PC-9 (cell line): ENCODE data around the gene IL23R. TPM values are rescaled to one million over a fixed set of nuclear protein-coding genes. Genes with fewer than 3 reads are reported as not detected.

Experiments
- BruUV-seq: library from RNA; stranded (reverse); fragments of 400-500 nt; replicated peaks from 2 replicates; lab custom pipeline; 2021; lab: Mats Ljungman, UMichigan
- CTCF ChIA-PET: fragments of 300-600 bp; sonication (Branson Sonifier 250); formaldehyde crosslinking; loops from one replicate; lab custom pipeline; 2022; ENCODE audit warnings: antibody characterized with exemption; lab: Charles Lee
- POLR2A ChIA-PET: fragments of 300-600 bp; sonication (Branson Sonifier 250); formaldehyde crosslinking; loops from one replicate; lab custom pipeline; 2022; ENCODE audit warnings: antibody characterized with exemption; ENCODE audit not compliant: unreplicated experiment; lab: Charles Lee
- DNase-seq, 2 experiments: peaks; one replicate each; pipeline versions ENCODE4 v3.0.0 to v3.0.0-alpha.2; 2015 to 2022; ENCODE audit warnings: mixed read lengths in 1 of 2
- H2AFZ ChIP-seq: fragments of 200-600 bp; sonication (generic); 2 replicates; pipeline ENCODE4 v1.8.1; 2017; ENCODE audit warnings: antibody characterized with exemption
- H3F3A ChIP-seq: fragments of 200-600 bp; sonication (generic); 2 replicates; pipeline ENCODE4 v1.8.1; 2017; ENCODE audit warnings: antibody characterized with exemption, mild to moderate bottlenecking, low read depth; ENCODE audit not compliant: insufficient read depth
- H3K27ac ChIP-seq: fragments of 200-600 bp; sonication (generic); 2 replicates; pipeline ENCODE4 v1.6.1; 2016; ENCODE audit warnings: mixed run types
- H3K27me3 ChIP-seq: fragments of 200-600 bp; sonication (generic); 2 replicates; pipeline ENCODE4 v1.6.1; 2016; ENCODE audit warnings: low read depth, mixed run types; ENCODE audit not compliant: insufficient read depth
- H3K36me3 ChIP-seq: fragments of 200-600 bp; sonication (generic); 2 replicates; pipeline ENCODE4 v1.6.1; 2016; ENCODE audit warnings: low read depth, mixed run types
- H3K4me1 ChIP-seq: fragments of 200-600 bp; sonication (generic); replicated peaks from 2 replicates; pipeline ENCODE4 v1.6.1; 2016; ENCODE audit warnings: mixed run types; ENCODE audit not compliant: insufficient read depth
- H3K4me2 ChIP-seq: fragments of 200-600 bp; sonication (generic); 2 replicates; pipeline ENCODE4 v1.6.1; 2017; ENCODE audit warnings: mixed run types
- H3K4me3 ChIP-seq: fragments of 200-600 bp; sonication (generic); 2 replicates; pipeline ENCODE4 v1.6.1; 2016; ENCODE audit warnings: mixed run types
- H3K79me2 ChIP-seq: fragments of 200-600 bp; sonication (generic); 2 replicates; pipeline ENCODE4 v1.6.1; 2017; ENCODE audit warnings: low read depth, mixed run types
- H3K9me2 ChIP-seq: fragments of 200-600 bp; sonication (generic); 2 replicates; pipeline ENCODE4 v1.8.1; 2017; ENCODE audit warnings: mild to moderate bottlenecking; ENCODE audit not compliant: insufficient read depth
- H3K9me3 ChIP-seq: fragments of 200-600 bp; sonication (generic); 2 replicates; pipeline ENCODE4 v1.8.1; 2016; ENCODE audit warnings: low read depth; ENCODE audit not compliant: insufficient read depth
- H4K20me1 ChIP-seq: fragments of 200-600 bp; sonication (generic); 2 replicates; pipeline ENCODE4 v1.8.1; 2017; ENCODE audit not compliant: insufficient read depth
- EZH2 ChIP-seq: fragments of 200-600 bp; sonication (generic); IDR thresholded peaks from 2 replicates; pipeline ENCODE4 v1.8.0; 2017; ENCODE audit warnings: antibody characterized with exemption, low read depth
- intact Hi-C: fragments of 100-400 bp; cut with micrococcal nuclease; formaldehyde crosslinking; loops from one replicate; pipeline ENCODE4 v1.10.0; 2022; ENCODE audit not compliant: unreplicated experiment
- total RNA-seq: library from RNA; stranded (reverse); gene quantifications from 2 replicates; pipeline ENCODE4 v1.2.3, GENCODE V29; 2021
- TF ChIP-seq, protein P1 (sequence below): fragments of 200-600 bp; sonication (generic); conservative IDR thresholded peaks from 2 replicates; pipeline ENCODE4 v1.6.1; 2017; ENCODE audit warnings: mixed run types, antibody characterized with exemption, mild to moderate bottlenecking, moderate library complexity

The IL23R gene
- total RNA-seq, 1 experiment from 2014 or later: not detected

DNA sequence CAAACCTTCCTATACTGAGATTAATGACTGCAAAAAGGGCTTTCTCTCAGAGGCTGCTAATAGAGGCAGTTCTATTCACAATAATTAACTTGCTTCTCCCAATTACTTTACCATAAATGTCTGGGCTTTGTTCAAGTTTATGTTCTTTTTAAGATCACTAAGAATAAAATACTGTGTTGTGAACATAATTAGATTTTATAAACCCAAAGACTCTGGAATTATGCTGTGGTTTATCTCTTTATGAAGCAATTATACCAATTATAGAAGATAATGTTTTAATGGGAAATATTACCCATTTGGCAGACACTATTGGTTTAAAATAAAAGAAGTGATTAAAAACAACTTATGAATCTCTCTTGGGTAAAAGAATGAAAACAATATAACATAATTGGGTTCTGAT is 97.9 kb downstream of the IL23R start:
- Histone ChIP-seq H3K9me3 (no peaks in the 10 kb centered on the region), H3K4me2 (no peak overlapping the region), H3F3A (no peaks in the 10 kb centered on the region), H3K36me3 (no peaks in the 10 kb centered on the region), H3K9me2 (no peaks in the 10 kb centered on the region), H3K27me3 (no peaks in the 10 kb centered on the region), H3K4me1 (no peaks in the 10 kb centered on the region), H3K79me2 (no peaks in the 10 kb centered on the region), H2AFZ (no peak overlapping the region), H4K20me1 (no peaks in the 10 kb centered on the region), H3K27ac (no peak overlapping the region), H3K4me3 (no peak overlapping the region)
- BruUV-seq: no TSS peak
- intact Hi-C loops: no loop called here
- POLR2A ChIA-PET: no interaction called here
- no peak for DNase-seq
- CTCF ChIA-PET: no interaction called here
- TF ChIP-seq, protein P1, sequence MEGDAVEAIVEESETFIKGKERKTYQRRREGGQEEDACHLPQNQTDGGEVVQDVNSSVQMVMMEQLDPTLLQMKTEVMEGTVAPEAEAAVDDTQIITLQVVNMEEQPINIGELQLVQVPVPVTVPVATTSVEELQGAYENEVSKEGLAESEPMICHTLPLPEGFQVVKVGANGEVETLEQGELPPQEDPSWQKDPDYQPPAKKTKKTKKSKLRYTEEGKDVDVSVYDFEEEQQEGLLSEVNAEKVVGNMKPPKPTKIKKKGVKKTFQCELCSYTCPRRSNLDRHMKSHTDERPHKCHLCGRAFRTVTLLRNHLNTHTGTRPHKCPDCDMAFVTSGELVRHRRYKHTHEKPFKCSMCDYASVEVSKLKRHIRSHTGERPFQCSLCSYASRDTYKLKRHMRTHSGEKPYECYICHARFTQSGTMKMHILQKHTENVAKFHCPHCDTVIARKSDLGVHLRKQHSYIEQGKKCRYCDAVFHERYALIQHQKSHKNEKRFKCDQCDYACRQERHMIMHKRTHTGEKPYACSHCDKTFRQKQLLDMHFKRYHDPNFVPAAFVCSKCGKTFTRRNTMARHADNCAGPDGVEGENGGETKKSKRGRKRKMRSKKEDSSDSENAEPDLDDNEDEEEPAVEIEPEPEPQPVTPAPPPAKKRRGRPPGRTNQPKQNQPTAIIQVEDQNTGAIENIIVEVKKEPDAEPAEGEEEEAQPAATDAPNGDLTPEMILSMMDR: no peak
- no peak for TF ChIP-seq EZH2

DNA sequence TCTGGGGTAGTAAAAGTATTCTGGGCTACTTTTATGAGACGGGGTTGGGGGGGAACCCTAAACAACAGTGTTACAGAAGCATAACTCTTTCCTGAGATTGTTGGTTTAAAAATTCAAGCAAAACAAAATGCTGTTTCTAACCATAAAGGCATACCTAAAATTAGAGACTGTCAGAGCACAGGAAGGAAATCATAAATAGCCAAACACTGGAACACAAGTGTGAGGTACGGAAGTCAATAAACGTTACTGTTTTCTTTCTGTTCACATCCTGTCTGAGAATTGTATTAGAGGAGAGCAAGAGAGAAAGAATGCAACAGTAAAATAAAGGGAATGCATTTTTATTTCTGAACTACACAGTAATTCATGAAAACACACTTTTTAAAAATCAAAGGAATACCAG is 98.6 kb downstream of the IL23R start:
- CTCF ChIA-PET: no interaction called here
- Histone ChIP-seq H2AFZ (no peak overlapping the region), H3K27ac (no peak overlapping the region), H3K4me1 (no peaks in the 10 kb centered on the region), H3K36me3 (no peaks in the 10 kb centered on the region), H3K9me3 (no peaks in the 10 kb centered on the region), H3K4me2 (no peak overlapping the region), H3K27me3 (no peaks in the 10 kb centered on the region), H3F3A (no peaks in the 10 kb centered on the region), H3K4me3 (no peak overlapping the region), H3K9me2 (no peaks in the 10 kb centered on the region), H4K20me1 (no peaks in the 10 kb centered on the region), H3K79me2 (no peaks in the 10 kb centered on the region)
- POLR2A ChIA-PET: no interaction called here
- BruUV-seq: no TSS peak
- no peak for TF ChIP-seq EZH2
- TF ChIP-seq, protein P1: no peak
- no peak for DNase-seq
- intact Hi-C loops: no loop called here

DNA sequence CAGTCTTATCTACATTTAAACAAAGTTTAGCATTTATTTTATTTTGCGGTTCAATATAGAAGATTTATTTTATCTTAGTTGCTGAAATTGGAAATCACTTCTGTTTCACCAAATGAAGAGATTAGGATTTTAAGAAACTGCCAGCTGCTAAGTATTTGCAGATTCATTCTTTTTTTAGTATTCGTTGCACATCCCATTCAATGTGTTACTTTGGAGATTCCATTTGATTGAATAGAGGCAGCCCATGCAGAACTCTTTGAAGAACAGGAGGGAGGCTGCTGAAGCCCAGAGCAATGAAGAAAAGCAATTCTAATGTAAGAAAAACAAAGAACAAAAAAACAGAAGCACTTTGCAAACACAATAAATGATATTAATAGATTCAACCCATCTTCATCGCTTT is 102.8 kb downstream of the IL23R start:
- CTCF ChIA-PET: no interaction called here
- POLR2A ChIA-PET: no interaction called here

More for the DNA sequence above, 102.8 kb downstream of the IL23R start:
- H3K79me2 ChIP-seq: no peaks in the 10 kb centered on the region
- H3K36me3 ChIP-seq: no peaks in the 10 kb centered on the region
- no peaks in the 10 kb centered on the region for H3K9me2 ChIP-seq
- TF ChIP-seq, protein P1: no peak
- TF ChIP-seq EZH2: no peak
- H3K4me2 ChIP-seq: no peak overlapping the region
- no peak overlapping the region for H3K27ac ChIP-seq
- H2AFZ ChIP-seq: no peak overlapping the region
- no peak overlapping the region for H3K4me3 ChIP-seq
- H4K20me1 ChIP-seq: no peaks in the 10 kb centered on the region
- H3K27me3 ChIP-seq: no peaks in the 10 kb centered on the region
- no peaks in the 10 kb centered on the region for H3K4me1 ChIP-seq
- no peaks in the 10 kb centered on the region for H3K9me3 ChIP-seq
- DNase-seq: no peak
- intact Hi-C loops: no loop called here
- BruUV-seq: no TSS peak
- H3F3A ChIP-seq: no peaks in the 10 kb centered on the region
